ENCODE data around the gene NIPAL3.
A peak's percentile ranks its signal among the peaks of the same experiment; 100 is the strongest.

The NIPAL3 gene

DNA sequence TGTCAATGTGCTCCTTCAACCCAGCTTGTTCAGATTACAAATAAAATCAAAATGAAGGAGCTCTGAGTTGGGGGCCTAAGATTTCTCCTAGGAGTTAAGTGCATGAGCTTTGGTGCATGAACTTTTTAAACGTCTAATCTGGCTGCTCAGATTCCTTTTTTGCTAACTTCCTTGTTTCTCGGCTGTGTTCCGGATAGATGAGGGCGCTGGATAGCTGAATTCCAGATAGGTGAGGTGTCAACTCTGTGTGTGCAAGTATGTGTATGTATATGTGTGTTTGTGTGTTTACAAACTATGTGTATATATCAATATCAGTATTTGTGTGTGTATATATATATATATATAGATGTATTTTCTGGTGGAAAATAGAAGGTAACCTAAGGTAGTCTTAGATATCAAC is 49.5 kb downstream of the NIPAL3 start:
- Histone ChIP-seq H3K27ac (ENCODE audit: low read depth, low read length) (no peak overlapping the region), H4K8ac (ENCODE audit: low read depth, low read length) (no peak overlapping the region), H2BK12ac (ENCODE audit: low read length) (no peak overlapping the region), H3K4me3 (ENCODE audit: low read depth, low read length) (no peak overlapping the region), H4K12ac (ENCODE audit: low read depth, low read length) (no peak overlapping the region), H3K14ac (ENCODE audit: low read length) (no peak overlapping the region), H3K4ac (ENCODE audit: low read depth, low read length) (no peak overlapping the region), H2AFZ (ENCODE audit: insufficient read depth, low read length, poor library complexity) (no peak overlapping the region), H2AK5ac (ENCODE audit: low read length) (no peak overlapping the region), H2BK5ac (ENCODE audit: low read depth, low read length, poor library complexity) (no peak overlapping the region), H4K91ac (ENCODE audit: low read depth, low read length) (no peak overlapping the region), H2BK120ac (ENCODE audit: insufficient read depth, low read length, poor library complexity) (no peak overlapping the region), H3K9me3 (ENCODE audit: insufficient read depth, low read depth, low read length) (no peaks in the 10 kb centered on the region), H3K27me3 (ENCODE audit: insufficient read depth, low read length) (no peaks in the 10 kb centered on the region), H3K9ac (ENCODE audit: low read length) (no peak overlapping the region), H3K18ac (ENCODE audit: low read length) (no peak overlapping the region), H3K79me2 (ENCODE audit: control insufficient read depth, insufficient read depth, low read length, poor library complexity) (no peaks in the 10 kb centered on the region), H3K23ac (ENCODE audit: low read length) (no peak overlapping the region), H3K36me3 (ENCODE audit: control insufficient read depth in 1 of 2, insufficient read depth in 2 of 2, low read length in 2 of 2) (peaks cover 0 to 6% of the 10 kb centered on the region in 2 experiments), H3K4me2 (ENCODE audit: low read length) (no peak overlapping the region), H3K79me1 (ENCODE audit: low read length) (no peaks in the 10 kb centered on the region), H3K4me1 (ENCODE audit: control insufficient read depth in 1 of 2, insufficient read depth in 2 of 2, low read length in 2 of 2) (peaks cover 3 to 7% of the 10 kb centered on the region in 2 experiments)
- no CpG with 5 or more reads among the region's 4 CpGs for WGBS (ENCODE audit: extremely low coverage, insufficient coverage, insufficient read length)
- DNase-seq: peak in 1 of 2 donors; percentile 57

- no peak overlapping the region for H2AFZ ChIP-seq (ENCODE audit: insufficient read depth, low read length, poor library complexity)
- no peak overlapping the region for H3K4me2 ChIP-seq (ENCODE audit: low read length)
- H2AK5ac ChIP-seq (ENCODE audit: low read length): no peak overlapping the region
- no CpG with 5 or more reads among the region's 2 CpGs for WGBS (ENCODE audit: extremely low coverage, insufficient coverage, insufficient read length)
- no peak overlapping the region for H4K8ac ChIP-seq (ENCODE audit: low read depth, low read length)
- no peak for DNase-seq
- no peak overlapping the region for H3K14ac ChIP-seq (ENCODE audit: low read length)
- H3K9me3 ChIP-seq (ENCODE audit: insufficient read depth, low read depth, low read length): no peaks in the 10 kb centered on the region
- peaks cover 3 to 7% of the 10 kb centered on the region in 2 experiments for H3K4me1 ChIP-seq (ENCODE audit: control insufficient read depth in 1 of 2, insufficient read depth in 2 of 2, low read length in 2 of 2)
- H2BK120ac ChIP-seq (ENCODE audit: insufficient read depth, low read length, poor library complexity): no peak overlapping the region
- H2BK5ac ChIP-seq (ENCODE audit: low read depth, low read length, poor library complexity): no peak overlapping the region
- no peaks in the 10 kb centered on the region for H3K79me2 ChIP-seq (ENCODE audit: control insufficient read depth, insufficient read depth, low read length, poor library complexity)
- H3K4ac ChIP-seq (ENCODE audit: low read depth, low read length): no peak overlapping the region
- no peak overlapping the region for H3K18ac ChIP-seq (ENCODE audit: low read length)
- no peaks in the 10 kb centered on the region for H3K79me1 ChIP-seq (ENCODE audit: low read length)
- H3K4me3 ChIP-seq (ENCODE audit: low read depth, low read length): no peak overlapping the region
- no peak overlapping the region for H4K91ac ChIP-seq (ENCODE audit: low read depth, low read length)
- H3K9ac ChIP-seq (ENCODE audit: low read length): no peak overlapping the region
- H3K27me3 ChIP-seq (ENCODE audit: insufficient read depth, low read length): no peaks in the 10 kb centered on the region
- no peak overlapping the region for H3K27ac ChIP-seq (ENCODE audit: low read depth, low read length)
- H4K12ac ChIP-seq (ENCODE audit: low read depth, low read length): no peak overlapping the region
- H3K23ac ChIP-seq (ENCODE audit: low read length): no peak overlapping the region
- no peak overlapping the region for H2BK12ac ChIP-seq (ENCODE audit: low read length)
- H3K36me3 ChIP-seq (ENCODE audit: control insufficient read depth in 1 of 2, insufficient read depth in 2 of 2, low read length in 2 of 2): peaks cover 0 to 5% of the 10 kb centered on the region in 2 experiments
Observed at GRCh38 chr1:24465638-24466037, 50.0 kb downstream of the NIPAL3 start.

- Histone ChIP-seq H2AK5ac (ENCODE audit: low read length) (no peak overlapping the region), H4K91ac (ENCODE audit: low read depth, low read length) (no peak overlapping the region), H3K9ac (ENCODE audit: low read length) (no peak overlapping the region), H4K8ac (ENCODE audit: low read depth, low read length) (no peak overlapping the region), H3K4me3 (ENCODE audit: low read depth, low read length) (no peak overlapping the region), H3K36me3 (ENCODE audit: control insufficient read depth in 1 of 2, insufficient read depth in 2 of 2, low read length in 2 of 2) (peaks cover 0 to 5% of the 10 kb centered on the region in 2 experiments), H2AFZ (ENCODE audit: insufficient read depth, low read length, poor library complexity) (no peak overlapping the region), H3K27ac (ENCODE audit: low read depth, low read length) (no peak overlapping the region), H3K4me1 (ENCODE audit: control insufficient read depth in 1 of 2, insufficient read depth in 2 of 2, low read length in 2 of 2) (peaks cover 9 to 13% of the 10 kb centered on the region in 2 experiments), H3K23ac (ENCODE audit: low read length) (no peak overlapping the region), H3K4ac (ENCODE audit: low read depth, low read length) (no peak overlapping the region), H3K27me3 (ENCODE audit: insufficient read depth, low read length) (no peaks in the 10 kb centered on the region), H2BK5ac (ENCODE audit: low read depth, low read length, poor library complexity) (no peak overlapping the region), H3K4me2 (ENCODE audit: low read length) (no peak overlapping the region), H3K9me3 (ENCODE audit: insufficient read depth, low read depth, low read length) (no peaks in the 10 kb centered on the region), H3K18ac (ENCODE audit: low read length) (no peak overlapping the region), H3K14ac (ENCODE audit: low read length) (no peak overlapping the region), H2BK120ac (ENCODE audit: insufficient read depth, low read length, poor library complexity) (no peak overlapping the region), H3K79me1 (ENCODE audit: low read length) (no peaks in the 10 kb centered on the region), H4K12ac (ENCODE audit: low read depth, low read length) (no peak overlapping the region), H3K79me2 (ENCODE audit: control insufficient read depth, insufficient read depth, low read length, poor library complexity) (no peaks in the 10 kb centered on the region), H2BK12ac (ENCODE audit: low read length) (no peak overlapping the region)
- DNase-seq: peak in 1 of 2 donors; percentile 64
- no CpG with 5 or more reads among the region's 11 CpGs for WGBS (ENCODE audit: extremely low coverage, insufficient coverage, insufficient read length)
Observed at GRCh38 chr1:24468685-24469316, 53.2 kb downstream of the NIPAL3 start.

DNA sequence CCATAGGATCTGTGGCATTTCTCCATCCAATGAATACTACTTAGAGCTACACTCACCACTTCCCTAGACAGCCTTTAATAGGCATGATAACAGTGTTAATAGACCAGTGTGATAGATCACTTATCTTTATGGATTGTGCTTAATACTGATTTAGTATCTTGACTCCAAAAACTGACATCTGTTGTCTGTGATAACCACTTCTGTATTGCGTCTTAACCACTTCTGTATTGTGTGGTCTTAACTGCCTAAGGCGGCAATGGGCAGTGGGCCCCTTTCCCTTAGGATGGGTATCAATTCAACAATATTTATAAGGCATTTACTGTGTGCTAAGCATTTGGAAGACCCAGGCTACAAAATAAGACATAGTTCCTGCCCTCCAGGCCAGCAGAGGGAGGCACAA is 55.0 kb downstream of the NIPAL3 start:
- Histone ChIP-seq H3K18ac (ENCODE audit: low read length) (no peak overlapping the region), H4K8ac (ENCODE audit: low read depth, low read length) (no peak overlapping the region), H3K36me3 (ENCODE audit: control insufficient read depth in 1 of 2, insufficient read depth in 2 of 2, low read length in 2 of 2) (peaks cover 0 to 5% of the 10 kb centered on the region in 2 experiments), H3K9me3 (ENCODE audit: insufficient read depth, low read depth, low read length) (no peaks in the 10 kb centered on the region), H2BK120ac (ENCODE audit: insufficient read depth, low read length, poor library complexity) (no peak overlapping the region), H2AK5ac (ENCODE audit: low read length) (no peak overlapping the region), H3K9ac (ENCODE audit: low read length) (no peak overlapping the region), H3K4me2 (ENCODE audit: low read length) (no peak overlapping the region), H3K4me3 (ENCODE audit: low read depth, low read length) (no peak overlapping the region), H3K23ac (ENCODE audit: low read length) (no peak overlapping the region), H4K12ac (ENCODE audit: low read depth, low read length) (no peak overlapping the region), H3K4ac (ENCODE audit: low read depth, low read length) (no peak overlapping the region), H3K27me3 (ENCODE audit: insufficient read depth, low read length) (no peaks in the 10 kb centered on the region), H4K91ac (ENCODE audit: low read depth, low read length) (no peak overlapping the region), H3K27ac (ENCODE audit: low read depth, low read length) (no peak overlapping the region), H3K14ac (ENCODE audit: low read length) (no peak overlapping the region), H2BK5ac (ENCODE audit: low read depth, low read length, poor library complexity) (no peak overlapping the region), H2BK12ac (ENCODE audit: low read length) (no peak overlapping the region), H3K79me1 (ENCODE audit: low read length) (no peaks in the 10 kb centered on the region), H3K79me2 (ENCODE audit: control insufficient read depth, insufficient read depth, low read length, poor library complexity) (no peaks in the 10 kb centered on the region), H3K4me1 (ENCODE audit: control insufficient read depth in 1 of 2, insufficient read depth in 2 of 2, low read length in 2 of 2) (peaks cover 7 to 9% of the 10 kb centered on the region in 2 experiments), H2AFZ (ENCODE audit: insufficient read depth, low read length, poor library complexity) (no peak overlapping the region)
- WGBS (ENCODE audit: extremely low coverage, insufficient coverage, insufficient read length): no CpG with 5 or more reads among the region's 2 CpGs
- no peak for DNase-seq
